Fibroblast of skin of abdomen (primary cell): ENCODE data around the gene HBG2.

Source experiments
- DNase-seq: peaks from one replicate; pipeline ENCODE4 v3.0.0-alpha.2; 2013

HBG2 gene

GRCh38 chr11:5228124-5228523, 26.5 kb downstream of the HBG2 start:
- no peak for DNase-seq

GRCh38 chr11:5227681-5228080, 26.9 kb downstream of the HBG2 start:
- no peak for DNase-seq

- no peak for DNase-seq
Measured at GRCh38 chr11:5226732-5227310, 27.8 kb downstream of the HBG2 start, which contains the start of gene HBB. HBB (minus strand) TSS chr11:5227071; CDS start chr11:5227021, 50 bp downstream.

GRCh38 chr11:5225480-5225871, 29.1 kb downstream of the HBG2 start:
- DNase-seq, result no peak

- DNase-seq, result no peak
Measured at GRCh38 chr11:5224538-5225479, 29.8 kb downstream of the HBG2 start.

- no peak for DNase-seq
Measured at GRCh38 chr11:5223686-5224085, 30.9 kb downstream of the HBG2 start.

GRCh38 chr11:5223146-5223545, 31.4 kb downstream of the HBG2 start:
- DNase-seq, result no peak

- DNase-seq, result no peak
Measured at GRCh38 chr11:5210376-5210885, 44.1 kb downstream of the HBG2 start.

GRCh38 chr11:5204787-5205186, 49.8 kb downstream of the HBG2 start:
- peak; percentile 53 for DNase-seq

GRCh38 chr11:5203366-5203765, 51.2 kb downstream of the HBG2 start:
- no peak for DNase-seq
